ENCODE results near the gene ENO4. TPM values are rescaled to one million over a fixed set of nuclear protein-coding genes. Genes with fewer than 3 reads are reported as not detected.

The ENO4 gene
- total RNA-seq (0.14 TPM), polyA plus RNA-seq (0.11 TPM)
- long read RNA-seq, donor 1: 0 reads
- long read RNA-seq, donor 2: 0 reads
- long read RNA-seq, donor 3: 0 reads
- long read RNA-seq, donor 4: 0 reads
- long read RNA-seq, donor 5, partial matches to known transcripts: 0 of 1 reads
- long read RNA-seq, donor 5, other reads (novel, unspliced or antisense): 0 of 1 reads
- long read RNA-seq, donor 6: 0 reads
- long read RNA-seq, donor 7: 0 reads
- long read RNA-seq, donor 8: 0 reads
- long read RNA-seq, donor 9: 0 reads
- long read RNA-seq, donor 10: 0 reads

GRCh38 chr10:116849248-116850057 lies at the start of gene ENO4:
Gene ENO4, plus strand, starts transcription at chr10:116849499. Its CDS starts 68 bp downstream, at chr10:116849567.
- 5% methylated on average over 55 of the region's 55 CpGs for WGBS
- peaks cover 2 to 14% of the 10 kb centered on the region in 2 donors for H3K4me1 ChIP-seq (ENCODE audit: control insufficient read depth in 2 of 2, insufficient read depth in 2 of 2, low read length in 2 of 2)
- H3K27me3 ChIP-seq (ENCODE audit: control insufficient read depth in 2 of 2, insufficient read depth in 1 of 2, low read length in 1 of 2): peaks cover 4 to 40% of the 10 kb centered on the region in 2 donors
- H3K36me3 ChIP-seq (ENCODE audit: control insufficient read depth in 2 of 2, insufficient read depth in 2 of 2, low read length in 1 of 2): no peaks in the 10 kb centered on the region
- peak within 1 kb of the TSS; percentile 43 to 66 for H3K27ac ChIP-seq (ENCODE audit: low read depth in 1 of 2, low read length in 1 of 2)
- no peaks in the 10 kb centered on the region for H3K9me3 ChIP-seq (ENCODE audit: control insufficient read depth in 2 of 2, insufficient read depth in 1 of 2, low read length in 1 of 2)
- DNase-seq (ENCODE audit: low read depth in 6 of 9, low spot score in 9 of 9): peak in 6 of 9 donors; percentile 28 to 77 (median 50)
- H3K4me3 ChIP-seq (ENCODE audit: low read length in 2 of 2): peak within 1 kb of the TSS; percentile 55 to 60

GRCh38 chr10:116800286-116800929 lies 48.9 kb upstream of the ENO4 start:
- no peaks in the 10 kb centered on the region for H3K36me3 ChIP-seq (ENCODE audit: control insufficient read depth in 2 of 2, insufficient read depth in 2 of 2, low read length in 1 of 2)
- no peak overlapping the region for H3K27ac ChIP-seq (ENCODE audit: low read depth in 1 of 2, low read length in 1 of 2)
- no peak overlapping the region for H3K4me3 ChIP-seq (ENCODE audit: low read length in 2 of 2)
- 83% methylated on average over 9 of the region's 9 CpGs for WGBS
- no peaks in the 10 kb centered on the region for H3K9me3 ChIP-seq (ENCODE audit: control insufficient read depth in 2 of 2, insufficient read depth in 1 of 2, low read length in 1 of 2)
- DNase-seq (ENCODE audit: low read depth in 6 of 9, low spot score in 9 of 9): no peak
- H3K4me1 ChIP-seq (ENCODE audit: control insufficient read depth in 2 of 2, insufficient read depth in 2 of 2, low read length in 2 of 2): no peaks in the 10 kb centered on the region
- peaks cover 6 to 11% of the 10 kb centered on the region in 2 donors for H3K27me3 ChIP-seq (ENCODE audit: control insufficient read depth in 2 of 2, insufficient read depth in 1 of 2, low read length in 1 of 2)

GRCh38 chr10:116801658-116802057 lies 47.6 kb upstream of the ENO4 start:
- no peaks in the 10 kb centered on the region for H3K9me3 ChIP-seq (ENCODE audit: control insufficient read depth in 2 of 2, insufficient read depth in 1 of 2, low read length in 1 of 2)
- H3K36me3 ChIP-seq (ENCODE audit: control insufficient read depth in 2 of 2, insufficient read depth in 2 of 2, low read length in 1 of 2): no peaks in the 10 kb centered on the region
- no peak overlapping the region for H3K27ac ChIP-seq (ENCODE audit: low read depth in 1 of 2, low read length in 1 of 2)
- WGBS: 91% methylated on average over 4 of the region's 4 CpGs
- H3K4me3 ChIP-seq (ENCODE audit: low read length in 2 of 2): no peak overlapping the region
- H3K27me3 ChIP-seq (ENCODE audit: control insufficient read depth in 2 of 2, insufficient read depth in 1 of 2, low read length in 1 of 2): peaks cover 4 to 7% of the 10 kb centered on the region in 2 donors
- no peaks in the 10 kb centered on the region for H3K4me1 ChIP-seq (ENCODE audit: control insufficient read depth in 2 of 2, insufficient read depth in 2 of 2, low read length in 2 of 2)
- no peak for DNase-seq (ENCODE audit: low read depth in 6 of 9, low spot score in 9 of 9)

- H3K9me3 ChIP-seq (ENCODE audit: control insufficient read depth in 2 of 2, insufficient read depth in 1 of 2, low read length in 1 of 2): no peaks in the 10 kb centered on the region
- DNase-seq (ENCODE audit: low read depth in 6 of 9, low spot score in 9 of 9): no peak
- no peaks in the 10 kb centered on the region for H3K36me3 ChIP-seq (ENCODE audit: control insufficient read depth in 2 of 2, insufficient read depth in 2 of 2, low read length in 1 of 2)
- no peaks in the 10 kb centered on the region for H3K4me1 ChIP-seq (ENCODE audit: control insufficient read depth in 2 of 2, insufficient read depth in 2 of 2, low read length in 2 of 2)
- 90% methylated on average over 6 of the region's 6 CpGs for WGBS
- H3K27me3 ChIP-seq (ENCODE audit: control insufficient read depth in 2 of 2, insufficient read depth in 1 of 2, low read length in 1 of 2): peaks cover 2 to 5% of the 10 kb centered on the region in 2 donors
- no peak overlapping the region for H3K4me3 ChIP-seq (ENCODE audit: low read length in 2 of 2)
- H3K27ac ChIP-seq (ENCODE audit: low read depth in 1 of 2, low read length in 1 of 2): no peak overlapping the region
Measured at GRCh38 chr10:116802474-116802873, 46.8 kb upstream of the ENO4 start.

- Histone ChIP-seq H3K4me3 (ENCODE audit: low read length in 2 of 2) (no peak overlapping the region), H3K27me3 (ENCODE audit: control insufficient read depth in 2 of 2, insufficient read depth in 1 of 2, low read length in 1 of 2) (peaks cover 2 to 5% of the 10 kb centered on the region in 2 donors)
Measured at GRCh38 chr10:116802876-116803275, 46.4 kb upstream of the ENO4 start.

GRCh38 chr10:116803451-116804249 lies 45.6 kb upstream of the ENO4 start:
- H3K36me3 ChIP-seq (ENCODE audit: control insufficient read depth in 2 of 2, insufficient read depth in 2 of 2, low read length in 1 of 2): no peaks in the 10 kb centered on the region
- DNase-seq (ENCODE audit: low read depth in 6 of 9, low spot score in 9 of 9): no peak
- H3K9me3 ChIP-seq (ENCODE audit: control insufficient read depth in 2 of 2, insufficient read depth in 1 of 2, low read length in 1 of 2): no peaks in the 10 kb centered on the region
- peaks cover 2 to 5% of the 10 kb centered on the region in 2 donors for H3K27me3 ChIP-seq (ENCODE audit: control insufficient read depth in 2 of 2, insufficient read depth in 1 of 2, low read length in 1 of 2)
- no peak overlapping the region for H3K27ac ChIP-seq (ENCODE audit: low read depth in 1 of 2, low read length in 1 of 2)
- WGBS: 90% methylated on average over 22 of the region's 22 CpGs
- H3K4me3 ChIP-seq (ENCODE audit: low read length in 2 of 2): no peak overlapping the region
- no peaks in the 10 kb centered on the region for H3K4me1 ChIP-seq (ENCODE audit: control insufficient read depth in 2 of 2, insufficient read depth in 2 of 2, low read length in 2 of 2)

More at GRCh38 chr10:116802876-116803275, 46.4 kb upstream of the ENO4 start:
- no peaks in the 10 kb centered on the region for H3K9me3 ChIP-seq (ENCODE audit: control insufficient read depth in 2 of 2, insufficient read depth in 1 of 2, low read length in 1 of 2)
- 93% methylated on average over 19 of the region's 19 CpGs for WGBS
- H3K27ac ChIP-seq (ENCODE audit: low read depth in 1 of 2, low read length in 1 of 2): no peak overlapping the region
- DNase-seq (ENCODE audit: low read depth in 6 of 9, low spot score in 9 of 9): no peak
- H3K36me3 ChIP-seq (ENCODE audit: control insufficient read depth in 2 of 2, insufficient read depth in 2 of 2, low read length in 1 of 2): no peaks in the 10 kb centered on the region
- H3K4me1 ChIP-seq (ENCODE audit: control insufficient read depth in 2 of 2, insufficient read depth in 2 of 2, low read length in 2 of 2): no peaks in the 10 kb centered on the region

GRCh38 chr10:116808706-116809105 lies 40.6 kb upstream of the ENO4 start:
- DNase-seq (ENCODE audit: low read depth in 6 of 9, low spot score in 9 of 9): no peak
- 93% methylated on average over 13 of the region's 13 CpGs for whole genome bisulfite sequencing
- Histone ChIP-seq H3K27me3 (ENCODE audit: control insufficient read depth in 2 of 2, insufficient read depth in 1 of 2, low read length in 1 of 2) (peaks cover 0 to 13% of the 10 kb centered on the region in 2 donors), H3K4me3 (ENCODE audit: low read length in 2 of 2) (no peak overlapping the region), H3K9me3 (ENCODE audit: control insufficient read depth in 2 of 2, insufficient read depth in 1 of 2, low read length in 1 of 2) (no peaks in the 10 kb centered on the region), H3K27ac (ENCODE audit: low read depth in 1 of 2, low read length in 1 of 2) (no peak overlapping the region), H3K4me1 (ENCODE audit: control insufficient read depth in 2 of 2, insufficient read depth in 2 of 2, low read length in 2 of 2) (no peaks in the 10 kb centered on the region), H3K36me3 (ENCODE audit: control insufficient read depth in 2 of 2, insufficient read depth in 2 of 2, low read length in 1 of 2) (no peaks in the 10 kb centered on the region)

GRCh38 chr10:116809483-116810119 lies 39.7 kb upstream of the ENO4 start:
- no peaks in the 10 kb centered on the region for H3K4me1 ChIP-seq (ENCODE audit: control insufficient read depth in 2 of 2, insufficient read depth in 2 of 2, low read length in 2 of 2)
- no peaks in the 10 kb centered on the region for H3K36me3 ChIP-seq (ENCODE audit: control insufficient read depth in 2 of 2, insufficient read depth in 2 of 2, low read length in 1 of 2)
- H3K4me3 ChIP-seq (ENCODE audit: low read length in 2 of 2): no peak overlapping the region
- H3K27ac ChIP-seq (ENCODE audit: low read depth in 1 of 2, low read length in 1 of 2): no peak overlapping the region
- no peak for DNase-seq (ENCODE audit: low read depth in 6 of 9, low spot score in 9 of 9)
- peaks cover 0 to 13% of the 10 kb centered on the region in 2 donors for H3K27me3 ChIP-seq (ENCODE audit: control insufficient read depth in 2 of 2, insufficient read depth in 1 of 2, low read length in 1 of 2)
- H3K9me3 ChIP-seq (ENCODE audit: control insufficient read depth in 2 of 2, insufficient read depth in 1 of 2, low read length in 1 of 2): no peaks in the 10 kb centered on the region
- WGBS: 67% methylated on average over 20 of the region's 20 CpGs

All from thymus (tissue), 14 donors.